ENCODE measurements around the gene ZNF763.

- no peak for TF ChIP-seq EZH2 (IDR thresholded peaks at IDR 0.05; ENCODE audit: insufficient read depth, poor library complexity, severe bottlenecking)
- no peak for TF ChIP-seq EZH2phosphoT487 (IDR thresholded peaks at IDR 0.05; ENCODE audit: insufficient read depth, low read depth)
These were observed 35.5 kb downstream of the ZNF763 start for GRCh38 chr19:12000152-12000981.
